LNCAP (cell line): ENCODE results near the gene SLC30A2.

Experiments used
- TF ChIP-seq, protein P1 (sequence below): fragments of 450-650 bp; IDR thresholded peaks from 2 replicates; pipeline ENCODE4 v1.5.1; 2017; ENCODE audit warnings: mild to moderate bottlenecking

Gene SLC30A2

DNA sequence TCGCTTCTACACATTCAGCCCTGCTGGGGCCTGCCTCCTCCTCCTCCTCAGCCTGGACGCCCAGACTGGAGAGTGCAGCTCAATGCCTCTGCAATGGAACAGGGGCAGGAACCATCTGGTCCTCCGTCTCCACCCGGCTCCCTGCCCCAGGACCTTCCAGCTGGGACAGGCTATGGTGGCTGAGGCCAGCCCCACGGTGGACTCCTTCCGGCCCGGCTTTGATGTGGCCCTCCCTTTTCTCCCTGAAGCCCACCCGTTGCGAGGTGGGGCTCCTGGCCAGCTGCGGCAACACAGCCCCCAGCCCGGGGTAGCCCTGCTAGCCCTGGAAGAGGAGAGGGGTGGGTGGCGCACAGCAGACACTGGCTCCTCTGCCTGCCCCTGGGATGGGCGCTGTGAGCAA lies 22.9 kb downstream of the SLC30A2 start:
- TF ChIP-seq, protein P1, sequence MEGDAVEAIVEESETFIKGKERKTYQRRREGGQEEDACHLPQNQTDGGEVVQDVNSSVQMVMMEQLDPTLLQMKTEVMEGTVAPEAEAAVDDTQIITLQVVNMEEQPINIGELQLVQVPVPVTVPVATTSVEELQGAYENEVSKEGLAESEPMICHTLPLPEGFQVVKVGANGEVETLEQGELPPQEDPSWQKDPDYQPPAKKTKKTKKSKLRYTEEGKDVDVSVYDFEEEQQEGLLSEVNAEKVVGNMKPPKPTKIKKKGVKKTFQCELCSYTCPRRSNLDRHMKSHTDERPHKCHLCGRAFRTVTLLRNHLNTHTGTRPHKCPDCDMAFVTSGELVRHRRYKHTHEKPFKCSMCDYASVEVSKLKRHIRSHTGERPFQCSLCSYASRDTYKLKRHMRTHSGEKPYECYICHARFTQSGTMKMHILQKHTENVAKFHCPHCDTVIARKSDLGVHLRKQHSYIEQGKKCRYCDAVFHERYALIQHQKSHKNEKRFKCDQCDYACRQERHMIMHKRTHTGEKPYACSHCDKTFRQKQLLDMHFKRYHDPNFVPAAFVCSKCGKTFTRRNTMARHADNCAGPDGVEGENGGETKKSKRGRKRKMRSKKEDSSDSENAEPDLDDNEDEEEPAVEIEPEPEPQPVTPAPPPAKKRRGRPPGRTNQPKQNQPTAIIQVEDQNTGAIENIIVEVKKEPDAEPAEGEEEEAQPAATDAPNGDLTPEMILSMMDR: no peak

DNA sequence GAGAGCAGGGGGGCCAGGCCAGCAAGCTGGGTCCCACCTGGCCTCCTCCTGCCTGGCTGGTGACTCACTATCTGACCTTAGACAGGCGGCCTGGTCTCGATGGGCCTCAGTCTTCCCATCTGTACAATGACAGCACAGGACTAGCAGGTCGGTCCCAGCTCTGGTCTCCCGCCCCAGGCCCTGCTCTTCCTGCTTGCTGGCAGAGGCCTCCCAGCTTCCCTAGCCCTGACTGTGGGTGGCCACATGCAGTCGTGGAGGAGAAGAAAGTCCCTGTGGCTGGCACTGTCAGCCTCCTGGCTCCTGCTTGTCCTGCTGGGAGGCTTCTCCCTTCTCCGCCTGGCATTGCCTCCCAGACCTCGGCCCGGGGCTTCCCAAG lies 23.5 kb downstream of the SLC30A2 start:
- TF ChIP-seq, protein P1: no peak

DNA sequence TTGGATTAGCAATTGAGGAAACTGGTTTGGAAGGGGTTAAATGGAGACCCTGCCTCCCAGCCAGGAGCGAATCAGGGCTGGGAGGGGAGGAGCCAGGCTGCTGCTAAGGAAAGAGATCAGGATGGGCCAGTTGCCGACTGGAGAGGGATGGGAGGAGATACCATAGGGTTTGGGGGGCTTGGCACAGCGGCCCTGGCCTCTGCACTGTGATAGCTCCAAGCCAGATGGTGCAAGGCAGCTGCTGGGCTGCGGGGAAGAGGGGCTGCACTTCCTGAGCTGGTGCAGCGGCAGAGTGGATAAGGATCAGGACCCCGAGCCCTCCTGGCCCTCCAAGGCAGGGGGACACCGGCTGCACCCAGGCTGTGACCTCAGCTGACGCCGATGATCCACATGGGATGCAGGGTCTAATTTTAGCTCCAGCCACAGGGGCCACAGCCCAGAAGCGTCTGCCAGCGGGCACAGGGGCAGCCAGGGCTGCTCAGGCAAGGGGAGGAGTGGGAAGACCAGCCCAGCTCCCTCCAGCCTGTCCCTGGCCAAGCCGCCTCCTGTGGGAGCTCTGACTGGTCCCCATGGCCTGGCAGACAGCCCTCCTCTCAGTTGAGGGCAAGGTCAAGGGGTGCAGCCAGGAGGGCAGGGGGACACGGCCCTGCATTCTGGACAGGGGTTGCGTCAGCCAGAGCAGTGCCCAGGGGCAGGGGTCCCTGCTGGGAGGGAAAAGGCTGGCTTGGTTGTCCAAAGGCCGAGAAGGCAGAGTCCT lies 24.1 kb downstream of the SLC30A2 start, which contains the start of gene EXTL1:
Gene EXTL1 (plus strand): TSS at position 129 of the 757 bp plus-strand sequence. CDS start 872 bp downstream, outside the sequence.
- TF ChIP-seq, protein P1: no peak

DNA sequence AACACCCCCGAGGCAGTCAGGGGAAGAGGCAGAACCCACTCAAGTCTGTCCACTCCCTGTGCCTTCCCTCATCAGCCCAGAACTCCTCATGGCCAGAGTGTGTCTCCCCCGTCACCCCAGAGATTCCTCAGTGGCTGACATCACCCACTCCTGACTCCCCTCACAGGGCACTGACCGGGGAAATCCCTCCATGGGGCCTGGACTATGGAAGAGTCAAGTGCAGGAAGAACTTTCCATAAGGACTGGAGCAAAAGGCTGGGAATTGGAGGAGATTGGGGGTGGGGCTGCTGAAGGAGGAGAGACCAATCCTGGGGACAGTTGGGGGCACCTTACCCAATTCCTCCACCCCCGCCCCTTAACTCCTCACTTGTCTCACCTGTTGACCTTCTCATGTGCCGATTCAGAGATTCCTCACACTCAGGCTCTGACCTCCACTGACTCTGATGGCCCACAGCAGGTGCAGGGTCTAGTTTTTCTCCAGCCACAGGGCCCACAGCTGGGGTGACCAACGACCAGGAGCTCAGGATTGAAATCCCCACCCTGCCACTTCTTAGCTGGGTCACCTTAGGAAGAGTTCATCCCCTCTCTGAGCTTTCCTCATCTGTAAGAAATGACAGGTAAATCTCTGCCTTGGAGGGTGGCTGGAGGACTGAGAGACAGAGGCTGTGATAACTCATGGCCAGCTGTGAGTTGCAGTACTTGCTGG lies 24.8 kb downstream of the SLC30A2 start:
- TF ChIP-seq, protein P1: no peak

DNA sequence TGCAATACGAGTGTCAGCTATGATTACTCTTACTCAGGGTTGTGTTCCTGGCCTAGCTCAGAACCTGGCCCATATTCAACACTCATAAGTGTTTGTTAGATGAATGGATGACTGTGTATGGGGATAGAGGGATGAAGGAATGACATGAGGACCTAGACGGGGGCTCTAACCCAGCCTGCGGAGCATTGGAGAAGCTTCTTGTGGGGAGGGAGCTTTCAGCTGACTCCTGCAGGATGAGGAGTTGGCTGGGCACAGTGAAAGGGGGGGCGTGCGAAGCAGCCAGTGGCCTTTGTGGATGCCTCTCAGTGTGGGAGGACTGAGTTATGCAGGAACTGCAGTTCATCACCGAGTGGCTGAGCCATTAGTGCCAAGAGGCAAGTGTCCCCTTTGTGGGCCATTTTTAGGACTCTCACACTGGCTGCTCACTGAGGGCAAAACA lies 25.6 kb downstream of the SLC30A2 start:
- TF ChIP-seq, protein P1: no peak

DNA sequence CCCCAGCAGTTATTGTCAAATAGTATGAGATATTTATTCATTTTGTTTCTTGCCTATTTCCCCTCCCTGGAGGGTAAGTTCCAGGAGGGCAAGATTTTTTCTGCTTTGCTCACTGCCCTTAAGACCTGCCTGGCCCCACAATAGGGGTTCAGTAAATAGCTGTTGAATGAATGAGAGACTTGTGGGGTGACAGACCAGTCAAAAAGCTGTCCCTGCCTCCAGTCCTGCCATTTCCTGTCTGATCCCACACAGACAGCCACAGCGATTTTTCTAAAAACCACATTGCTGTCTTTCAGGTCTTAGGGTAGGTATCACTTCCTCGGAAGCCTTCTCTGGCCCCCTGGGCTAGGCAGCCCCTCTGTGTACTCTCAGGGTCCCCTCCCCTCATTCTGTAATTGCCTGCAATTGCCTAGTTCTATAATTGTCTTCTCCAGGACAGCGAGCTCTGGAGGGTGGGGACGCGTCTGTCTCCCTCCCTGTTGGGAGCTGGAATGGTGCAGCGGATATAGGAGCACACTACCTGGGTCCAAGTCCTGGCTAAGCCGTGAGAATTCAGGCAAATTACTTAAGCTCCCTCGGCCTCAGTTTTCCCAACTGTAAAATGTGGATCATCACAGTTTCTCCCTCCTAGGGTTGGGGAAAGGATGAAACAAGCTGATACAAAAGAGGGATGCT lies 26.1 kb downstream of the SLC30A2 start:
- TF ChIP-seq, protein P1: no peak

DNA sequence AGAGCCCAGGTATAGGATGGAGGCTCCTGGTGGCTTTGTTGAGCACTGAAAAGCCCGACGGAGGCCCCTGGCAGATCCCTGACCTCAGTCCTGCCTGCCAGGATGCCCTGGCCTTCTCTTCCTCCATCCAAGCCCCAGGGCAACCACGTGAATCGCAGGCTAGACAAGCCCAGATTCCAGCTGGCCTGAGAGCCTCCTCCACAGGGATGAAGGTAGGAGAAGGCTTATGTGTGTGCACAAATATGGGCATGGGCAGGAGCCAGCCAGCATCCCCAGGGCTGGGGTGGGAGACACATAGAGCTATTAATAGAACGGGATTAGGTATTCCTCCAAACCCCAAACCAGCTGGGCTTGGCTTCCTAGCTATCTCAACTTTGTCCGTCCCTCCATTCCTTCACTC lies 28.3 kb downstream of the SLC30A2 start:
- TF ChIP-seq, protein P1: no peak
